ENCODE results near the gene DDAH1.

DNA sequence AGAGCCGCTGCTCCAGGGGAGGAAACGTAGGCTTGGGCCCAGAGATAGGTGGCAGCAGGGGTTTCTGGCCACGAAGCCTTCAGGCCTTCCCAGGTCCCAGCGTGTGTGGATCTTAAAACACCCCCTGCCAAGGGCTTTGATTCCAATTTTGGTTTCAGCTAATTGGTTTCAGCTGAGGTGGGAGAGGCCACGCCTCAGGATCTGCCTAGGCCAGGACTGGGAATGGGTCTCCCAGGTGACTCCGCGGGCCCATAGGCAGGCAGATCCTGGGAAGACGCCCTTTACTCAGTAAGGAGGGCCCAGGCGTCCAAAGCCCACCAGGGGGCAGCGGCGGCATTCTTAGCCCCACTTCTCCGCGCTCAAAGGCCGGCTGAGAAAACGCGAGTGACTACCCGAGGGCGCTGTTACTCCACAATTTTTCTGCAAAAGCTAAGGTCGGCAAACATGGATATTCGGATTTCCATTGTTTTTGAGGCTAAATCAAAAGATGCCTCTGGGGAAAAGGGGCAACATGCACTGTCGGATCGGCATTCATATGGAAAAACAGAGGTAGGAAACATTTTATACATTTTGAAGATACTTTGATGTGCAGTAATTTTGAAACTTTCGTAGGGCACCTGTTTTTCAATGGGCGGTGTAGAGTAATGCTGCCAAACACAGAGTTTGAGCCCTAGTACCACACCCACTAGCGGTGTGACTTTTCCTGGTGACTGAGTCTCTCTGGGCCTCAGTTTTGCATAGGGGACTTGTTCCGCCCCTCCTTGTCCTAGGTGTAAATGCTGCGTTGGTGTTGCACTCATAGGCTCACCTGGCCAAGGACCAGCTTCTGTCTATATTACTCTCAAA lies 156.7 kb downstream of the DDAH1 start:
- TF ChIP-seq EZH2phosphoT487 (IDR thresholded peaks at IDR 0.05; ENCODE audit: low read depth), result no peak
- TF ChIP-seq, protein P1, sequence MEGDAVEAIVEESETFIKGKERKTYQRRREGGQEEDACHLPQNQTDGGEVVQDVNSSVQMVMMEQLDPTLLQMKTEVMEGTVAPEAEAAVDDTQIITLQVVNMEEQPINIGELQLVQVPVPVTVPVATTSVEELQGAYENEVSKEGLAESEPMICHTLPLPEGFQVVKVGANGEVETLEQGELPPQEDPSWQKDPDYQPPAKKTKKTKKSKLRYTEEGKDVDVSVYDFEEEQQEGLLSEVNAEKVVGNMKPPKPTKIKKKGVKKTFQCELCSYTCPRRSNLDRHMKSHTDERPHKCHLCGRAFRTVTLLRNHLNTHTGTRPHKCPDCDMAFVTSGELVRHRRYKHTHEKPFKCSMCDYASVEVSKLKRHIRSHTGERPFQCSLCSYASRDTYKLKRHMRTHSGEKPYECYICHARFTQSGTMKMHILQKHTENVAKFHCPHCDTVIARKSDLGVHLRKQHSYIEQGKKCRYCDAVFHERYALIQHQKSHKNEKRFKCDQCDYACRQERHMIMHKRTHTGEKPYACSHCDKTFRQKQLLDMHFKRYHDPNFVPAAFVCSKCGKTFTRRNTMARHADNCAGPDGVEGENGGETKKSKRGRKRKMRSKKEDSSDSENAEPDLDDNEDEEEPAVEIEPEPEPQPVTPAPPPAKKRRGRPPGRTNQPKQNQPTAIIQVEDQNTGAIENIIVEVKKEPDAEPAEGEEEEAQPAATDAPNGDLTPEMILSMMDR (IDR thresholded peaks at IDR 0.05; ENCODE audit: low read depth, low read length), result peak; percentile 89
